DMS 273 treated with DMSO at 0.1 percent for 48 hours (cell line): ENCODE data around the gene M1AP.
A peak's percentile ranks its signal among the peaks of the same experiment; 100 is the strongest.

Experiments
- DNase-seq: peaks from one replicate; lab custom pipeline; 2025; lab: John Stamatoyannopoulos, UW

The M1AP gene

DNA sequence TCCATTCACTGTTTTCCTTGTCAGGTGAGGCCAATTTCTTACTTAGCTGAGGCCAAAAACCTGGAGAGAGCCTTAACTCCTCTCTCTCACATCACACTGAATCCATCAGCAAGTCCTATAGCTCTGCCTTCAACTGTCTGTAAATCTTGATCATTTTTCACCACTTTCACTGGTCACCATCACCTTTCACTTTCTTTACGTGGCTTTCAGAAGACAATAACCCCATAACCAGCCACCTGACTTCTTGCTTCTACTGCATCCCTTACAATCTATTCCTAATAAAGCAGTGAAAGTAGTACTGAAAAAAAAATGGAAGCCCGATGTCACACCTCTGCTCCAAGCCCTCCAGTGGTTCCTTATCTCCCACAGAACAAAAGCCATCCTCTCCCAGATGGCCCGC, 102.1 kb downstream of the M1AP start:
- DNase-seq = no peak

DNA sequence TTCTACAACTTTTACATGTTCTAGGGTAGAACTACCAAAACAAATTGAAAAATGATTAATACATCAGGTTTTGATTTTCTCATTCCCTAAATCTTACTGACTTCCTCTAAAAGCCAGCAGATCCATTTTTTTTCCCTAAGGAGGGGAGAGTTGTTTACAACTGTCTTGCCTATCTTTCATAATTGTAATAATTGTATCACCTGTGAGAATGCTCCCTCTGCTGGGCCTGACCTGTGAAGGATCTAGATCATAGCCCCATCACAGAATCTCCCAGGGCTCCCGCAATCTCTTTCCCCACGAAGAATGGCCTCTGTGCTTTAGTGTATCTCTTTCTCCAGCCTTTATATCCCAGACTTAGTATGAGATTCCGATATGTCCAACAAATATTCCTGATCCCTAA, 103.5 kb downstream of the M1AP start:
- DNase-seq = no peak

DNA sequence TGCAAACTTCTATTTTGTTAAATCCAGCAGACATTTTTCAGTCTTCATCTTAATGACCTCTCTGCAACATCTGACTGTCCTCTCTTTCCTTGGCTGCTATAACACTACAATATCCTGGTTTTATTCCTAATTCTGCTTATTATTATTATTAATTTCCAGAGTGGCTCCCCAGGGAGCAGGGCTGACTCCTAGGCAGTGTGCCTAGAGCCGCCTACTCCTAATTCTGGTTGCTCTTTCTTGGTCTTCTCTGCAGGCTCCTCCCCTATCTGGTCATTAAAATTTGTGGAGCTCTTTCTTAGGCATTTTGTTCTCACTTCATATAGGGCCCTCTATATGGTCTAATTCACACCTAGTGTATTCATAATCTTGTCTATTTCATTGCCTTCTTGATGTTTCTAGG, 105.2 kb downstream of the M1AP start:
- no peak for DNase-seq

DNA sequence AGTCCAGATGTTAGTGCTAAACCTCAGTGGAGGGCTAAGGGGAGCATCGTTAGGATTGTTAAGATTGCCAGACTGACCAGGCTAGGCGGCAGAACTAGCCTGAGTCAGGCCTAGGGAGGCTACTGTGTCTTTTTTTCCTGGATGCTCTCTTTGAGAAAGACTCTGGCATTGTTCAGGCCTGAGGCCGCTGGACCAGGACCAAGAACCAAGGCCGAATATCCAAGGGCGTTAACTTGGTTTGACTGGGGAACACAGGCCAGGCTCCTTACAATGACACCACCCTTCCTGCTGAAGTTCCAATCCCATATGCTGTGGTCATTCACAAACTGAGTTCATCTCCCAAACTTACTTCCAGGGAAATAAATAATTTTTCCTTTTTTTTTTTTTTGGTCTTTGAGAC, 107.8 kb downstream of the M1AP start:
- DNase-seq = no peak

DNA sequence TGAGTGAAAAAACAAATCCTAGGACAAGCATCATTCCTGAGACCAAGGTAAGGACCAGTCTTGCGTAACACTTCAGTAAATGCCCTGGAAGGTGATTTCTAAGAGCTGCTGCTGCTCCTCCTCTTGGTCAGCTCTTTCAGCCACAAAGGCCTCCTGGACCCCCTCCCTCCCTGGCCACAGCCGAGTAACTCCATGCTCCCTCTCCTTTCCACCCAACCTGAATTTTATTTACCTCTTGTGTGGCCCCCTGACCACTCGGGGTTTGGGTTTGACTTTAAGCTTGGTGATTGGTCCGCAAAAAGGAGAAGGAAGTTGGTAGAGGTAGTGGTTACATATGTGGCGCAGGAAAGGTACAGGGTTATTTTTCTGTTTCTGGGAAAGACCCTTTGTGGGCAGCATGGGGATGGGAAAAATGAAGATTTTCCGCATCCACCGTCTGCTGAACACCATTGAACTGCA, 109.2 kb downstream of the M1AP start:
- no peak for DNase-seq

DNA sequence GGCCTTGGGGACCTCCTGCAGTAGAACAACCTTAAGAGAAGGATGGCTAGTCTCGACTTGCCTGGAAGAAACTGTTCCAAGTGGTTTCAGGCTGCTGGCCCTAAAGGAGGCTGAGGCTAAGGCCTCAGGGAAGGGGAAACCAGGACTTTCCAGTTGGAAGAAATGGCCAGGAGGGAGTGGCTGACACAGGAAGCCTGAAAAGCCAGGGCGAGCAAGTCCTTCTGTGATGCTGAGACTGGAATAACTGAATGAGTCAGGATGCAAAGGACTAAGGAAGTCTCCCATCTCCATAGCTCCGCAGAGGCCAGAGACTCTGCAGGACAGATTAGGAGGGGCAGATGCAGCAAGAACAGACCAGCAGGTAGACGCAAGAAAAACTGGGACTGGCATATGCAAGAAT, 111.0 kb downstream of the M1AP start:
- no peak for DNase-seq

DNA sequence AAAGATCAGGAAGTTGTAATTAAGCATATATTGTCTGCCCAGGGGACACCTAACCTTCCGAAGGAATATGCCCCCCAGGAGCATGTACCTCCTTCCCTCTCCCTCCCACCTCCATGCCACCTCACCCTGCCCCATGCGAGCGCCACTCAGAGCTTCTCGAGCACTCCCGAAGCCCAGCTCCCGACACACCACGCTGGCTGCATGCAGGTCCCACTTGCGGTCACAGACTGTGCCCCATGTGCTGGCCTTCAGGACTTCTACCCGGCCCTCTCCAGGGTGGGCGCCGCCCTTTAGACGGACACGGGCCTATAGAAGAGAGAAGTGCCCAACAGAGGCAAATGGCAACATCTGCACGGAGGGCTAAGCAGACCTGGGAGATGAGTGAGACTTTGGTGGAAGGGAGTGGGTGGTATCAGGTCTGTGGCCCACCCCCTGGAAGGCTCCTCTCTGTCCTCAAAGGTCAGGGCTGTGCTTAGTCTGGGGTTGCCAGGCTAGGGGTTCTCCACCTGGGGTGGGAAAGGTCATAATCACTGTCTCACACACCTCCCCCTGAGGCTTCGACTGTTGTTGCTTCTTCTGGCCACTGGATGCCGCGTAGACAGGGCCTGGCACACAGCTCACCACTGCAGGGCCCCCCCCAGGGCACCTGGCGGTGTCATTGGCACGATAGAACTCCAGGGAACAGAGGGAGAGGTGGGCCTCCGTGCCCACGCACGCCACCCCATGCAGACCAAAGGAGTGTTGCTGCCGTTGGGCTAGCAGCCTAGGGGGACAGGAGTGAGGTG, 111.8 kb downstream of the M1AP start:
- no peak for DNase-seq

DNA sequence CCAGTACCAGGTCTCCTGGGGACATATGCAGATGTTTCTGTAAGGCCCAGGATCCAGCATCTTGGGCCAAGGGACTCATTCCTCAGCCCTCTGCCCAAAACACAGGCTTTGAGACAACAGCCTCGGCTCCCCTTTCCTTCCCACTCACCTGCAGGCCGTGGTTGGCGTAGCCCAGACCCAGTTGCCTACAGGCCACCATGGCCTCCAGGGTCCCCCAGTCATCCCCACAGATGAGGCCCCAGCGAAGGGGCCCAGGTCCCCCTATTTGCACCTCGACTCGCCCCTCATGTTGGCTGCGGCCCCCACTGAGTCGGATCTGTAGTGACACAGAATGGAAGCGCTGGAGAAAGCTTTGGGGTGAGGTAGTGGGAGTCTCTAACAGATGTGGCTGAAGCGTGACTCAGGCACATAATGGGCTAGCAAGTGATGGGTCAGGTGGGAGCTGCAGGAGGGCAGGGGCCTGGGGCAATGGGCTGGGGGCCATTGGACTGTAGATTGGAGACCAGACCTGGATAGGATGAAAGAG, 112.6 kb downstream of the M1AP start:
- DNase-seq = no peak

DNA sequence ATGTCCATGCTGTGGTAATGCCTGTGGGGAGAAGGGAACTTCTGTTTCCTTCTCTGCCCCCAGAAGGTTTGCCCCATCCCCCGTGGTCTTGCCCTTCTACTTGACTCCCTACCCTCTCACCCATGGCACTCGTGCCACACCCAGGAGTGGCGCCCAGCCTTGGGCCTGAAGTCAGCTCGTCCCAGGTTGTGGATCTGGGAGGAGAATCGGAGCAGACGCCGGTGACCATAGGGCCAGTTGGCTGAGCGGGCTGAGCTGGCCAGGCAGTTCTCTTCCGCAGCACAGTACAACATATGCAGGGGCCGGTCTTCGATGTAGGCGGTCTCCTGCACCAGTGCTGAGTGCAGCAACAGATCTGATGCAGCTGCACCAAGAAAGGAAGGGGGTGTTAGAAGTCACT, 113.7 kb downstream of the M1AP start:
- no peak for DNase-seq

DNA sequence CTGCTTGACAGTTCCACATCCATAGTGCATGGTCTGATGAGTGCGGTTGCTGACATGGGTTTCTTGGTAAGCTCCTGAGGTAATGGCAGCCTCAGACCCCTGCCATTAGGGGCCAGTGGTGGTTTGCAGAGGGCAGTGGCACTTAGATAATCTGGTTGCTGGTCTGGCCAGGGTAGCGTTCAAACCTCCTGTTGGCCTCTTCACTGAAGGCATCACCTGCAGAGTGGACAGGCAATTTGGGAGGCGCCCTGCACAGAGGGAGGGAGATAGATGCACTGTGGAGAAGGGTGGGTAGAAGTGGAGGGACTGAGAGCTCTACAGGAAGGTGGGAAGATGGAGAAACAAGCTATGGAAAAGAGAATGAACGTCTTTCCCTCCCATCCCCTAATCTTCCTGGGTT, 114.7 kb downstream of the M1AP start:
- DNase-seq = no peak

DNA sequence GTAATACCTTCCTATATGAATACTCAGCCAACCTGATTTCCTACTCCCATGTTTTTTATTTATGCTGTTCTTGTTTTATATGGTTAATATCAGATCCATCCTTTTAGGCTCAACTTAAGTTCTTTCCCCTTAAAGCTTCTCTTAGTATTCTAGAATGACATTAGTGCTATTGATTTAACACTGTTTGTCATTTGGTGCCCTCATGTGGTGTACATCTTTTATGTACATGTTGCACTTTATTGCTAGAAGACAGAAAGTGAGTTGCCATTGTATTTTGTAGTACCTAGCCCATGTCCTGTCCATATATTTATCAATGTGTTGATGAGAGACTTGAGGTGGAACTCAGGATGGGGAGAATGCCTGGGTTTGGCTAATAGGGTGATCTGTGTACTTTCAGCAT, 115.9 kb downstream of the M1AP start:
- peak; percentile 36 for DNase-seq

DNA sequence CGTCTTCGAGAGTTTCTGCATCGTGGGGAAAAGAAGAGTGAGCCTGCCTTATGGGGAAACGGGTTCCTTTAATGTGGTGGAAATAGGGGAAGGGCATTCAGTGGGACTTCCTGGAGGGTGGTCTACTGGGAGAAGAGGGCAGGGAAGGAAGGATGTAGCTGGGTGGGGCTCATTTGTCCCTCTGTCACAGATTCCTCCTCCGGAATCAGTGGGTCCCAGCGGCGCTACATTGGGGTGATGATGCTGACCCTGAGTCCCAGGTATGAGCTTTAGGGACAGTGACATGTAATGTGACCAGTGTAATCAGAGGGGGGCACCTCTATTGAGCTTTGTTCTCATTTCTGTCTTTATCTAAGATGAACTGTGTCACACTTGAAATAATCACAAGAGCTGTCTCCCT, 116.5 kb downstream of the M1AP start:
- no peak for DNase-seq

DNA sequence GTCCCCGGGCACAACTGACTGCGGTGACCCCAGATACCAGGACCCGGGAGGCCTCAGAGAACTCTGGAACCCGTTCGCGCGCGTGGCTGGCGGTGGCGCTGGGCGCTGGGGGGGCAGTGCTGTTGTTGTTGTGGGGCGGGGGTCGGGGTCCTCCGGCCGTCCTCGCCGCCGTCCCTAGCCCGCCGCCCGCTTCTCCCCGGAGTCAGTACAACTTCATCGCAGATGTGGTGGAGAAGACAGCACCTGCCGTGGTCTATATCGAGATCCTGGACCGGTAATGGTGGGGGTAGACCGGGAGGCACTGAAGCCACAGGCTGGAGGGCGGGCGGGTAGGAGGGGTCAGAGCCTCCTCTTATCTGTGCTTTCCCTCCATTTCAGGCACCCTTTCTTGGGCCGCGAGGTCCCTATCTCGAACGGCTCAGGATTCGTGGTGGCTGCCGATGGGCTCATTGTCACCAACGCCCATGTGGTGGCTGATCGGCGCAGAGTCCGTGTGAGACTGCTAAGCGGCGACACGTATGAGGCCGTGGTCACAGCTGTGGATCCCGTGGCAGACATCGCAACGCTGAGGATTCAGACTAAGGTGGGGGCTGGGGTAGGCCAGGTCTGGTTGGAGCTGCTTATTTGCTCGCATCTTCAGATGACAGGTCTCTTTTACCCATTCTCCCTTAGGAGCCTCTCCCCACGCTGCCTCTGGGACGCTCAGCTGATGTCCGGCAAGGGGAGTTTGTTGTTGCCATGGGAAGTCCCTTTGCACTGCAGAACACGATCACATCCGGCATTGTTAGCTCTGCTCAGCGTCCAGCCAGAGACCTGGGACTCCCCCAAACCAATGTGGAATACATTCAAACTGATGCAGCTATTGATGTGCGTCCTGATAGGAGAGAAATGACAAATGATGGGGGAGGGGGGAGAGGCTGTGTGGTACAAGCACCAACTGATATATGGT, 117.6 kb downstream of the M1AP start:
- DNase-seq = peak; percentile 35

DNA sequence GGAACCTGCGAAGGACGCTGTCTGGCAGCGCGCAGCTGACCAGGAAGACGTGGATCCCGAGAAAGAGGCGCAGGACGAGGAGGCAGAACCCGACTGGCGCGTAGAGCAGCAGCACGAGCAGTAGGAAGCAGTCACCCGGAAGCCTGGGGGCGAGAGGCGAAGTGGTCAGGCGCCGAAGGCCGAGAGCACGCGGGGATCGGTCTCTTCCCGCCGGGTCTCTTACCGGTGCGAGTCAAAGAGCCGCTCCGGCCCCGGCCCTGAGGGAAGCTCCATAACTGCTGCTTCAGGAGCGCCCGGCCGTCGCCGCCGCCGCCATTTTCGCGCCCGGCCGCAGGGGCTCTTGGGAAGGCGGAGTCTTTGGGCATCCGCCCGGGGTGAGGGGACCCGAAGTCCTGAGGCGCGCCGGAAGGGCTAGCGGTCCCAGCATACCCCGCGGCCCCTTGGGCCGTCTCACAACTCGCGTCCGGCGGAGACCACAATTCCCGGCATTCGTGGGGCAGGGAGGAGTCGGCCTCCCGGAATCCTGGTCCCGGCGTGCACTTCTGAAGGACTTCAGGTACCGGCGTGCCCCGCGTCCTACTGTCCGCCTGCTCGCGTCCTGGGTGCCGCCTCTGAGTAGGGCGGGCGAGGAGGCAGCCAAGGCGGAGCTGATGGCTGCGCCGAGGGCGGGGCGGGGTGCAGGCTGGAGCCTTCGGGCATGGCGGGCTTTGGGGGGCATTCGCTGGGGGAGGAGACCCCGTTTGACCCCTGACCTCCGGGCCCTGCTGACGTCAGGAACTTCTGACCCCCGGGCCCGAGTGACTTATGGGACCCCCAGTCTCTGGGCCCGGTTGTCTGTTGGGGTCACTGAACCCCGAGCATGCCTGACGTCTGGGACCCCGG, 118.5 kb downstream of the M1AP start, which contains the start of the genes AUP1 and HTRA2:
TSS of gene AUP1 (minus strand) at position 350 of the 882 bp plus-strand sequence. CDS start at position 273, 77 bp downstream.
TSS of gene HTRA2 (plus strand) at position 577 of the 882 bp plus-strand sequence. CDS start at position 651, 74 bp downstream.
- DNase-seq = peak; percentile 95

DNA sequence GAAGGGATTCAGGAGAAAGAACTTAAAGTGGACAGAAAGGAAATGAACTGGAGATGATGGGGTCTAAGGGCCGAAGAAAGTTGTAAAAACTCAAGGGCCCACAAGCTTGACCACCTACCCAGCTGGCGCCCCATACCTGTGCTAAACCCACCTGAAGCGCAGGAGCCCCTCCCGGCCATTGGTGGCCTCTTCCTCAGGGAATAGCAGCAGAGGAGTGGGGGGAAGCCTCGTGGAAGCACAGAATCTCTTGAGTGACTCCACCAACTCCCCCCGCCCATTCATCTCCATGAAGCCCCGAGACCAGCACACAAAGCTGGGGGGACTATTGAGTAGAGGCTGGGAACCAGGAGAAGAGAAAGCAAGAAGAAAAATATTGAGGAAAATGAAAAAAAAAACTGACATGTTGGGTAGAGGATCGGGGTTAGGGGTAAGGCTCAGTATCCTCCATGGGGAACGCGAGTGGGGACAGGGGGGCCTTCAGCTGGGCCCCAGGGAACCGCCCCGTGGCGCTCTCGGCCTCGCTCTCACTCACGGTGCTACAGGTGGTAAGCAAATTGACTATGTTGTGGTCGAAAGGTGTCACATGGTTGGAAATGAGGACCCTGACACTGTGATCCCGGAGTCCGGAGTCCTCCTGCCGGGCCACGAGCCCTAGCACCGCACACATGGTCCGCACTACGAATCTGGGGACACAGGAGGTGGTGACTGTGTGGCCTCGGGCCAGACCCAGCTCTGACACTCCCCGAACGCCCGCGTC, 119.4 kb downstream of the M1AP start:
- DNase-seq = no peak

DNA sequence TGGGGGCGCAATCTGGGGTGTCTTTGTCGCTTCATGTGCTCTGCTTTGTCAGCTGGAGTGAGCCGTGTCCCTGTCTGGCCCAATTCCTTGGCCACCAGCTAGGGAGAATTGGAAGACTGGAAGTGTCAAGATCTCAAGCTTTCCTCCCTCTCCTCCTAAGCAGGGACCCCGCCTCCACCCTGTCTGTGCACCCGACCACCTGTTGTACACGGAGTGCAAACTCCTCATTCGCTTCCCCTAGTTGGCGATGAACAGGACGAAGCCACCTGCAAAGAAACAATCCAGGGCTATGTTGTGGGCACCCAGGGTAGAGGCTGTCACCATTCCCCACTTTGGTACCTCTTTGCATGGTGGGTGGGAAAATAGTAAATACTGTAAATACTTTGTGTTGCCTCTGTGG, 120.4 kb downstream of the M1AP start:
- no peak for DNase-seq

DNA sequence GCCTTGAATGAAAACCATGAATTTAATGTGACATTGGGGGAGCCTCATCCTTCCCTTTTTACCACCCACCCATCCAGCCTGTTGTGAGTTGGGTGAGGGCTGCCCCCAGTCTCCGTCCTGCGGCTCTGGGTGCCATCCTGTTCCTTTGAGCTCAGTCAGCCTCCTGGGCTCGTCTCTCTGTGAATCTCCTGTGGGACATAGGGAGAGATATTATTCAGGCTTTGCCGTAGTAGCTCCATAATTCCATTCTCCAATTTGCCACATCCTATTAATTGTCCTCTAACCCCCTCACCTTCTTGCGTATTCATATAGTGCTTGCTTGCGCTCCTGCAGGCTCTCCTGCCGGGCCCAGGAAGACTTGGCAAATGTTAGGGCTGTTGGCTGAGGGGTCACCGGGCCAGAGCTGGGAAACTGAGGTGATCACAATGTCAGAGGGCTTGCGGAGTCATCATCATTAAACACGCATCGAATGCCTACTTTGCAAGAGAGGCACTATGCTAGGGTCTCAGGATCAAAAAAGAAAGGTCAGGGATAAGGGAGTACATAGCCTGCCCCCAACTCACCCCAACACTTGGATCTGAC, 121.4 kb downstream of the M1AP start:
- no peak for DNase-seq

DNA sequence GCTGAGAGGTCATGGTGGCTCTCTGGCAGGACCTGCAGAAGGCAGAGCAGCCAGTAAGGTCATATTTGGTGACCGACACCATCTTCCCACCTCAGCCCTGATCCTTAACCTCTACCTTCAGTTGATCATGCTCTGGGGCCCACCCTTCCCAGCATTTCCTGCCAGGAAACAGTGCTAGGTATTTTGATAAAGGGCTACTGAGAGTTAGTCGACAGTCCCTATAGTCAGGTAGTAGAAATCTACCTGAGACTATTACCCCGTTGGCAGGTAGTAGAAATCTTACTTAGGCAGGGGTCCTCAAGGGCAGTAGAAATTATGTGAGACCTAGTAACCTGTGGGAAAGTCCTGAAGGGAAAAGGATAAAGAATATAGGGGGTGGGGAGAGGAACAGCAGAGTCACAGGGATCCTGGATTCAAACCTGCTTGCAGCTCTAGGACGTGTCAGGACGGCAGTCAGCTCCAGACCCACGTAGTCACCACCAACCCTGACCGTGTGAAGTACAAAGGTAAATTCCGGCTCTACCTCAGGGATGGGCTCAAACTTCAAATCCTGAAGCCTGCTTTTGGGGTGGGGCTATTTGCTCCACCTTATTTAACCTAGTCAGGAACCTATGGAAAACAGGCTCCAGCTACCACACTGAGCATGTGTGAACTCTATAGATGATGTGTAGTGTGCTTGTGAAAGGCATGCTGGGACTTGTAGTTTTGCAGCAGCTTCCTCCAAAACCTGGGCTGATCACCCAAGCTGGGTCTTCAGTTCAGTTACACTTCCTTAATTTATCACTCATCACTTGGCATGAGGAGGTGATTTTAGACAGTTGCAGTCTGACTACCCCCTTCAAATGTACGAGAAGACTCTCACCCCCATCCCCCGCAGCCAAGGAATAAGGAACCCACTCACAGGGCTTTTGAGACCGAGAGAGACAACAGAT, 122.1 kb downstream of the M1AP start, which contains the start of gene DQX1:
TSS of gene DQX1 (minus strand) at position 515 of the 932 bp plus-strand sequence. CDS start at position 13, 502 bp downstream.
- no peak for DNase-seq
